Right renal cortex interstitium (tissue), 3 donors: ENCODE data around the gene TOX4. TPM values are rescaled to one million over a fixed set of nuclear protein-coding genes. Genes with fewer than 3 reads are reported as not detected.
"Not testable (repeated sequence)": the region's sequence is repeated elsewhere in the genome, so short reads cannot be mapped to it uniquely, and the experiment has no call there.

Source experiments
- DNase-seq, 3 donors: peaks; one replicate each; pipeline ENCODE4 v3.0.0-alpha.2; 2013; ENCODE audit warnings: low read depth in 3 of 3, low spot score in 2 of 3
- polyA plus RNA-seq, 3 donors: library from polyadenylated mRNA; unstranded; fragments of 120-200 nt; gene quantifications; one replicate each; pipeline ENCODE4 v1.2.1, GENCODE V29; 2013; ENCODE audit not compliant: insufficient read length in 3 of 3

TOX4 gene
- polyA plus RNA-seq, 3 donors, result 61.7 to 64.5 (median 62.0) TPM

DNA sequence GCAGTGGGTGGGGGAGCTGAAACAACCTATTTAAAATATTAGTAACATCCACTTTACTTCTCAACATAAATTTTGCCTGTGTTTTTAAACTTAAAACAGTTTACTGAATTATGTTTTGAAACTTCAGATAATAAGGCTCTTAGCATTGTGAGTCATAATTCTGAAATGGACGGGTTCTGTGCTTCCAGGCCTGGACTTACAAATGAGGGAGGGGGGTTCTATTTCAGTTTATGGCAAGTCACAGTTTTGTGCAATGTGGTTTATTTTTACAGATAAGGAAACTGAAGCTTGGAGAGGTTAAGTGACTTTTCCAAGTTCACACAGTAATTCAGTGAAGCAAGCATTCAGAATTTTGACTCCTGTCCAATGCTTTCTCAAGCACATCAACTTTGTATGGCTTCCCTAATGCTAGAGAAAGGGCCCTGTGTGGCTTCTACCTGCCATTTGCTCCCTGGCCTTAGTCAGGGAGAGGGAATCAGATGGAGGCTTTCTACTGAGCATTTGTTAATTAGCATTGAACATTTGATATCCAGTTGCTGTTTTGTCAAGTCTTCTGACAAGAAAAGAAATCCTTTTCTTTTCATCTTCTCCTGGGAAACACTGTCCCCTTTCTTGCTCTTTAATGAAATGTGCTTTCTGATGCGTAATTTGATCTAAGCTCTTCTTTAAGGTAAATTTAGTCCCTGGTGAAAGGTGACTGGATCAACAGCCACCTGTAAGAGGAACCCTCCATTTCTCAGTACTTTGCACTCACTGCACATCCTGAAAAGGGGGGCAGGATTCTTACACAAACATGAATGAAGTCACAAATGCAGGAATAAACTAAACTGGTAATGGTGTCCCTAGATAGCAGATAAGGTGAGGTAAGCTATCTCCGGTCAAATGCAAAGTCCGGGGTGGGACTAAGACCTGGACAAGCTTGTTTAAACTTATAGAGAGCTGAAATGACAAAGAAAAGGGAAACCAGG lies 51.7 kb downstream of the TOX4 start:
- no peak for DNase-seq

DNA sequence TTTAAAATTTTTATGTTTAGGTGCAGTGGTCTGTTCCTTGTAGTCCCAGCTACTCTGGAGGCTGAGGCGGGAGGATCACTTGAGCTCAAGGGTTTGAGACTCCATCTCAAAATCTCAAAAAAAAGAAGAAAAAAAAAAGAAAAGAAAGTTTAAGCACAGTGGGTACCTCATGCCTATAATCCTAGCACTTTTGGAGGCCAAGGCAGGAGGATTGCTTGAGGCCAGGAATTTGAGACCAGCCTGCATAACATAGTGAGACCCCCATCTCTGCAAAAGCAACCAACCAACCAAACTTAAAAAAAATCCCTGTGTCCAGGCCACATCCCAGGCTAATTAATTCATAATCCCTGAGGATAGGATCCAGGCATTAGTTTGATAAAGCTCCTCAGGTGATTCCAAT lies 52.5 kb downstream of the TOX4 start:
- DNase-seq, result no peak

DNA sequence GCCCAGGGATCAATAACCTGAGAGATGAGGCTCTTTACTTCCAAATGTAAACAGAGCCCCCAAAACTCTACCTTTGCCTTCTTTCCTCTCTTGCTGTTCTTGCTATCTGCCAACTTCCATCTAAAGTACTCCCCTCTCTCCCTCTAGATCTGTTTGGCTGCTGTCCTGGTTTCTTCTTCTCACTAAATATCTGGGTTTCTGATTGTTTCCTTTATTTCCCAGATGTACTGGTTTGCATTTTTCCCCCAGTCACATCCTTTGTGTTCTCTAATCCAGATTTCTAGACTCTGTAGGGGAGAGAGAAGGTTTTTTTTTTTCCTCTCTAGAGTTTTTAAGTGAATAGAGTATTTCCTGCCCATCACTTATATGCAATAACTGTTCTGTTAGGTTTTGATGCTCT lies 56.3 kb downstream of the TOX4 start:
- DNase-seq, result no peak

DNA sequence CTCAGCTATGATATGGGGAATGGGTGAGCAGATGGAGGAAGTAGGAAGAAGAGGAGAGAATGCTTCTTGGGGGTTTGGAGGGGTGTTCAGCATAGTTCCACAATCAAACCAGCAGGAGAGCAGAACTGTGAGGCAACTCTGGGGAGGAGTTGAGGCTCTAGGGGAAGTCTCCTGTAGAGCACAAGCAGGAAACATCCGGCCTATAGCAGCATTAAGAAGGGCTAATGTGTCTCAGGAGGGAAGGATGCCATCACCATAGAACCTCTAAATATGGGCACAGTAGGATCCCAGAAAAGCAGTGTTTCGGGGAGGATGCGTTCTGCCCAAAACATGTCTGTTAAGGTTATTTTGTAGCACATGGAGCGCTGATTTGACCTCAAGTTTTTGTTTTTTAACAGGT lies 57.6 kb downstream of the TOX4 start:
- no peak for DNase-seq

DNA sequence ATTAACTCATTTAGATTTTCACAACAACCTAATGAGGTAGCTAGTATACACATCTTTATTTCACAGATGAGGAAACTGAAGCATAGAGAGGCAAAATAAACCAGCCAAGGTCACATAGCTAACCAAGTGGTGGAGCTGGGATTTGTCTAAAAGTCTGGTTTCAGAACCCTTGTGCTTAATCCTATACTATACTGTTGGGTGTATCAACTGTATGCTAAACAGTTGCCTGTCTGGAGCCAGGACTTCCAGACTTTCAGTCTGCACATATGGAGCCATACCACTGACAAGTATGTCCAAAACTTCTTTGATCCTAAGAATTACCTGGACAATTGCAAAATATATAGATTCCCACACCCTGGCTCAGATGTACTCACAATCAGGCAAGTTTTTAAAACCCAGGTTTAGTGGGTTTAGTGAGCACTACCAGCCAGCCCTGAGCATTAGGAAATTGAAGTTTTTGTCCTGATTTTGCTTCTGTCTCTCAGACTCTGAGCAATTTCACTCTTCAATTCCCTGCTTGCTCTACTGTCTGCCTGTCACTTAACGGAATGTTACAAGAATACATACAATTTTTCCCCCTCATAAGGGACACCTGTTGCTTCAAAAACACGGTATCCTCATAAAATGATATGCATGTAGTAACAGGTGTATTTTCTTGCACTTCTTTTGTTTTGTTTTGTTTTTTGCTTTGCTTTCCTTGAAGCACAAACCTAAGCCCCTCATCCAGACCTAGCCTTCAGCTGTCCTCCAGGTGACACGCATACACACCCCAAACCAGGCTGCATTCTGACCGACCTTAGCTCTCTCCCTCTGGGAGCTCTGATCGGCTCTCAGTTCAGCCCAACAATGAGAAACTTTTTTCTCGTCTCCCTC lies 58.8 kb downstream of the TOX4 start:
- DNase-seq, result no peak

DNA sequence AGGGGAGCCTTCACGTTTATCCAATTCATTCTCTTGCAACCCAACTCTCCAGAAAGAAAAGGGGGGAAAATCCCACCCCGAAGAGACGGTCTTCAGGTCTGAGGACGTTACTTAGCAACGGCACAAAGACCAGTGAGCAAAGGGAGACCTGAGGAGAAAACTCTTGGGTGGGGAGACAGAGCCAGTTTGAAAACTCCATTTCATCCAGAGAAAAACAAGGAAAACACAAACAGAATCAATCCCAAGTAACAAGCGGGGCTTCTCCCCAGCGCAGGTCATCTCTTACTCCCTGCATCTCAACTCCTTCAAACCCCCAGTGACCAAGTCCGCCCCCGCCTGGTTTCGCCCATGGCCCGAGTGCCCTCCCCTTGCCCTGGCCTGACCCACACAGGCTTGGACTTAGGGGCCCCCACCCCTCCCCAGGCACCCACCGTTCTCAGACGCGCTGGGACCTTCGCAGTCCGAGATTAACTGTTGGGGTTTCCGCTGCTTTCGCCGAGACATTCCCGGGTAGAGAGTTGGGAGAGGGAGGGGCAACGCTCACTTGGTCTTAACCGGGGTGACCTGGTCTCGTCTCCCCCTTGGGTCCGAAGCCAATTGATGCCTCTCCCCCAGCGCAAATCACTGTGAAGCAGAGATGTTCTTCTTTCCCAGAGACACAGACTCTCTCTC lies 59.6 kb downstream of the TOX4 start:
- DNase-seq, result no peak

DNA sequence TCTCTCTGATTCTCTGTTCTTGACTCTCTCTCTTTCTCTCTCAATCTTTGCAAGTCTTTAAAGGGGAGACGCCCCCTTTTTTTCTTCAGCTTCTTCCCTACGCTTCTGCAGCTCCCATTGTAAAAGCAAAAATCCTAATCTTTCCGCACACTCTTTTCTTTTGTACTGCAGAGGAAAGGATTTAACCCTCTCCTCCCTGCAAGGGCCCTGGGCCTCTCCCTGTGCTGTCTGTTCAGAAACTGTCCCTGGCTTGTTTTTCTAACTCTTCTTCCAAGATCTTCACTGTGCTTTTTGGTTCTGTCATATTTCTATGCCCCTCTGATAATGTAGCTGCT lies 60.1 kb downstream of the TOX4 start:
- no peak for DNase-seq

DNA sequence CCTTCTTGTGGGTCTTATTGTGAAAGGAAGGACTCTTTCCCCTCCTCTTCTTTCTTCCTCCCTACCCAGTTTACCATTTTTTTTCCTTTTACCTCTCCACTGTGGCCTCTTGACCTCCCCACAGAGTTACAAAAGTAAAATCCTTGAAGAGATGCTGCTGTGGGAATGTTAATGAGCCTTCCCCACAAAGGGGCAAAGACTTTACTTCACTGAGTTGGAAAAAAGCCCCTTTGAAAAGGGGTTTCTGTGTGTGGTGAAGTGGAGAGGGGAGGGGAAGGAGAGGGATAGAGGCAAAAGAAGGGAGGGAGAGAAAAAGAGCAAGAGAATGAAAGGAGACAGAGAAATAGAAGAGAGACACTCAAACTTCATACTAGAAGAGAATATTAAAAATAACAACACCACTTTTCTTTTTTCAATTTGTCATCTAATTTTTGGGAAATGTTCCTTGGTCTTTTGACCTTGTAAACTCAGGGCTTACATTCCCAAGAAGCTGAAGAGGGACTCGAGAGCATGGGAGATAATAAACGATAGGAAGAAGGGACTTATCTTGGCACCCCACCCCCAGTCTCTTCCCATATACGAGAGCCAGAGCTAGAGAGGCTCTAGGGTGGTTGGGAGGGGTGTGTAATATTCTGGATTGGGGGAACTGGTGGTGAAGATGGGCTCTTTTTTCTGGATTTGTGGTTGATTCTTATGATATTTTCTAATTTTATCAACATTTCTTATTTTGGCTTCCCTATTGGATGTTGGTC lies 62.4 kb downstream of the TOX4 start:
- no peak for DNase-seq

DNA sequence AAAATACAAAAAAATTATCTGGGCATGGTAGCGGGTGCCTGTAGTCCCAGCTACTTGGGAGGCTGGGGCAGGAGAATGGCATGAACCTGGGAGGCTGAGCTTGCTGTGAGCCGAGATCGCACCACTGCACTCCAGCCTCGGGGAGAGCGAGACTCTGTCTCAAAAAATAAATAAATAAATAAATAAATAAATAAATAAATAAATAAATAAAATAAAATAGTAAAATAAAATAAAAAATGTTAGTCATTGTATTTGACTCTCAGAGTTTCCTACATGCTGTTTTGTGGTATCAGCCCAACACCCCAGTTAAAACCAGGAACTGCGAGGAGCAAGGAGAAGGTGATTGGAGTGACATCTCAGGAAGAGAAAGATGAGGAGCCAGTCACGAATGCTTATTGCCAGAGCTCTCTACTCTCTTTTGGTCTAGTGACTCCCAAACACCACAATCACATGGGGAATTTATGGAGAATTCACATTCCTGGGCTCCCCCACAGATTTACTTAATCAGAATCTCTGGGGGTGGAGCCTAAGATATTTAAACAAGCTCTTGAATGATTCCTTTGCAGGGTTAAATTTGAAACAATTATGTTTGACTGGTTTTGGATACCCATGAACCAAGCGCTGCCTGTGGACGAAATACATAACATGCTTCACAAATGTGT lies 64.5 kb downstream of the TOX4 start:
- DNase-seq, result no peak

DNA sequence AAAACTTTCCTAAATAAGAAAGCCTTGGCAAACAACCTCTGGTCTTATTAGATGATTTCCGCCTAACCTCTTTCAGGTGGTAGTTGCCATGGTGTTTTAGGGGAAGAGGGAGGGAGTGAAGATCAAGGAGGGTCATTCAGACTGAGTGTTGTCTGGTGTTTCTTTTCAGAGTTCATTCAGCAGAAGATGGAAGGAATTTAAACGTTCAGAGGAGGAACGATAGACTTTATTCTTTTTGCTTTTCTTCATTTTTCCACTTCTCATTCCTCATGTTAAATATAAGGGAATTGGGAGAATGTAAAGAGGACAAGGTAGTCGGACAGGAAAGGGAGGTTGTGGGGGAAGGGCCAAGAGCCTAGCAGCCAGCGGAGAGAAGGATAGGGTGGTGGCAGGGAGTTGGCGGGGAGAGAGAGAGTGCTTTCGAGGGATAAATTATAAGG lies 66.5 kb downstream of the TOX4 start:
- DNase-seq, result no peak

DNA sequence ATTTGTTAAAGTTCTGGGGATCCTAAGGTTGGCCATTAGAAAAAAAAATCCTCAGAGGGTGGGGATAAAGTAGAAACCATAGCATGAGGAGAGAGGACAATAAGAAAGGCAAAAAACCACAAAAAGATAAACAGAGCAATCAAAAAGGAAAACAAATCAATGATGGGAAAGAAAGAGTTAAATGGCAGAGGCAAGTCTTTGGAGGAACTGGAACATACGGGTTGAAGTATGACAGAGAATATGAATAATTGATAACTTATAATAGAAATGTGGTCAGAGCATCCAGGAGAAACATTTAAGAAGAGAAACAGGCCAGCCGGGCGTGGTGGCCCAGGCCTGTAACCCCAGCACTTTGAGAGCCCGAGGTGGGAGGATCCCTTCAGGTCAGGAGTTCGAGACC lies 67.0 kb downstream of the TOX4 start:
- no peak for DNase-seq

DNA sequence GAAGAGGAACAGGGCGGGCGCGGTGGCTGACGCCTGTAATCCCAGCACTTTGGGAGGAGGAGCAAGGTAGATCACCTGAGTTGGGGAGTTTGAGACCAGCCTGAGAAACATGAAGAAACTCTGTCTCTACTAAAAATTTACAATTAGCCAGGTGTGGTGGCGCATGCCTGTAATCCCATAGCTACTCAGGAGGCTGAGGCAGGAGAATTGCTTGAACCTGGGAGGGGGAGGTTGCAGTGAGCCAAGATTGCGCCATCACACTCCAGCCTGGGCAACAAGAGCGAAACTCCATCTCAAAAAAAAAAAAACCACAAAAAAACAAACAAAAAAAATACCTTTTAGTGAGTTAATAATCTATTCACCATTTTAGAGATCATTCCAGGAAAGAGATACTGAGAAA lies 67.6 kb downstream of the TOX4 start:
- not testable (repeated sequence) for DNase-seq

Other genes starting within 250 kb of the TOX4 start
- gene HNRNPC, start 207.8 kb upstream of the TOX4 start, polyA plus RNA-seq, result 1,000 to 10,000 TPM; 1,019 to 1,090 (median 1,089) TPM
- under 1 TPM; 0.39 to 0.65 (median 0.47) TPM for gene RPGRIP1, start 197.1 kb upstream of the TOX4 start, polyA plus RNA-seq
- gene SUPT16H, start 93.2 kb upstream of the TOX4 start, polyA plus RNA-seq, result 100 to 1,000 TPM; 151 to 160 (median 158) TPM
- gene CHD8, start 21.1 kb upstream of the TOX4 start, polyA plus RNA-seq, result 10 to 100 TPM; 75.2 to 78.5 (median 76.0) TPM
- gene RAB2B, start 236 bp upstream of the TOX4 start, polyA plus RNA-seq, result 10 to 100 TPM; 40.0 to 42.5 (median 42.1) TPM
- 10 to 100 TPM; 91.1 to 99.6 (median 99.0) TPM for gene METTL3, start 34.1 kb downstream of the TOX4 start, polyA plus RNA-seq
- gene SALL2, start 49.2 kb downstream of the TOX4 start, polyA plus RNA-seq, result 10 to 100 TPM; 61.2 to 66.5 (median 65.4) TPM
- gene OR10G3, start 102.9 kb downstream of the TOX4 start, polyA plus RNA-seq, result not detected
- gene OR10G2, start 157.7 kb downstream of the TOX4 start, polyA plus RNA-seq, result not detected
- gene OR4E2, start 176.6 kb downstream of the TOX4 start, polyA plus RNA-seq, result not detected
- under 1 TPM in 1 of 3 donors, not detected in 2; 0.08 TPM for gene OR4E1, start 196.6 kb downstream of the TOX4 start, polyA plus RNA-seq